B cell (primary cell): Measurements from ENCODE around the gene ITGB2.

ENCODE experiments used
- CTCF ChIP-seq: fragments of 200-600 bp; IDR thresholded peaks from one replicate; pipeline ENCODE4 v1.8.0; 2022; ENCODE audit warnings: antibody characterized with exemption, mild to moderate bottlenecking
- EZH2 ChIP-seq: IDR thresholded peaks from 2 replicates; pipeline ENCODE4 v1.6.1; 2012; ENCODE audit warnings: borderline replicate concordance, low read depth, mild to moderate bottlenecking, moderate library complexity, low read length; ENCODE audit not compliant: insufficient read depth, poor library complexity, severe bottlenecking

- TF ChIP-seq CTCF: no peak
- no peak for TF ChIP-seq EZH2
Observed at GRCh38 chr21:44842721-44843445, 77.8 kb downstream of the ITGB2 start.
